ENCODE data around the gene CDC40.

CDC40 gene

GRCh38 chr6:110246900-110247546, 66.8 kb downstream of the CDC40 start:
- no peak overlapping the region for H3K4me3 ChIP-seq (ENCODE audit: low read depth, low read length)
- TF ChIP-seq CTCF (IDR thresholded peaks at IDR 0.05; ENCODE audit: insufficient read depth, low read depth, low read length, missing control alignments) = no peak
- no peak for DNase-seq (ENCODE audit: low read depth)

- H3K4me3 ChIP-seq (ENCODE audit: low read depth, low read length) = no peak overlapping the region
- TF ChIP-seq CTCF (IDR thresholded peaks at IDR 0.05; ENCODE audit: insufficient read depth, low read depth, low read length, missing control alignments) = no peak
- DNase-seq (ENCODE audit: low read depth) = no peak
Measured at GRCh38 chr6:110250058-110250457, 69.8 kb downstream of the CDC40 start.

GRCh38 chr6:110250838-110251237, 70.6 kb downstream of the CDC40 start:
- DNase-seq (ENCODE audit: low read depth) = no peak
- no peak overlapping the region for H3K4me3 ChIP-seq (ENCODE audit: low read depth, low read length)
- no peak for TF ChIP-seq CTCF (IDR thresholded peaks at IDR 0.05; ENCODE audit: insufficient read depth, low read depth, low read length, missing control alignments)

GRCh38 chr6:110255211-110255750, 75.1 kb downstream of the CDC40 start:
- TF ChIP-seq CTCF (IDR thresholded peaks at IDR 0.05; ENCODE audit: insufficient read depth, low read depth, low read length, missing control alignments) = no peak
- peak; percentile 18 for DNase-seq (ENCODE audit: low read depth)
- no peak overlapping the region for H3K4me3 ChIP-seq (ENCODE audit: low read depth, low read length)

- TF ChIP-seq CTCF (IDR thresholded peaks at IDR 0.05; ENCODE audit: insufficient read depth, low read depth, low read length, missing control alignments) = no peak
- DNase-seq (ENCODE audit: low read depth) = no peak
Measured at GRCh38 chr6:110256366-110256765, 76.1 kb downstream of the CDC40 start.

GRCh38 chr6:110265273-110265672, 85.0 kb downstream of the CDC40 start:
- peak; percentile 25 for DNase-seq (ENCODE audit: low read depth)
- no peak for TF ChIP-seq CTCF (IDR thresholded peaks at IDR 0.05; ENCODE audit: insufficient read depth, low read depth, low read length, missing control alignments)
- H3K4me3 ChIP-seq (ENCODE audit: low read depth, low read length) = no peak overlapping the region

More at GRCh38 chr6:110256366-110256765, 76.1 kb downstream of the CDC40 start:
- no peak overlapping the region for H3K4me3 ChIP-seq (ENCODE audit: low read depth, low read length)

GRCh38 chr6:110266996-110267395, 86.8 kb downstream of the CDC40 start:
- DNase-seq (ENCODE audit: low read depth) = no peak
- no peak overlapping the region for H3K4me3 ChIP-seq (ENCODE audit: low read depth, low read length)
- no peak for TF ChIP-seq CTCF (IDR thresholded peaks at IDR 0.05; ENCODE audit: insufficient read depth, low read depth, low read length, missing control alignments)

Measured in GM12865 (cell line).